DOHH2 (cell line): ENCODE measurements around the gene USH2A.

Experiments
- CTCF ChIP-seq: fragments of 200-600 bp; sonication (generic); IDR thresholded peaks from one replicate; pipeline ENCODE4 v1.5.1; 2014; ENCODE audit warnings: antibody characterized with exemption, mild to moderate bottlenecking, low read depth, low read length; ENCODE audit not compliant: poor library complexity, severe bottlenecking
- EZH2phosphoT487 ChIP-seq: fragments of 200-600 bp; sonication (generic); IDR thresholded peaks from 2 replicates; pipeline ENCODE4 v1.6.1; 2017; ENCODE audit warnings: borderline replicate concordance, mild to moderate bottlenecking, antibody characterized with exemption, low read length, moderate library complexity, mixed read lengths

- TF ChIP-seq CTCF (no peak), EZH2phosphoT487 (no peak)
Measured at GRCh38 chr1:215932558-215932957, 490.7 kb downstream of the USH2A start.
